Uterus (tissue), 4 donors: Measurements from ENCODE around the gene ATAD2B. TPM values are rescaled to one million over a fixed set of nuclear protein-coding genes. Genes with fewer than 3 reads are reported as not detected.

ENCODE experiments used
- DNase-seq, 2 donors: peaks; one replicate each; pipeline ENCODE4 v3.0.0-alpha.2; 2019 to 2020
- H3K27ac ChIP-seq, 2 donors: fragments of 200-600 bp; sonication (generic); 1 replicate in 1 of 2; 2 replicates in 1 of 2; pipeline ENCODE4 v1.5.1; 2016 to 2018
- H3K27me3 ChIP-seq, 2 donors: fragments of 200-600 bp; sonication (generic); one replicate each; pipeline ENCODE4 v1.5.1; 2018 to 2019; ENCODE audit warnings: control low read depth in 1 of 2
- H3K36me3 ChIP-seq, 2 donors: fragments of 200-600 bp; sonication (generic); one replicate each; pipeline ENCODE4 v1.5.1; 2019; ENCODE audit warnings: control low read depth in 1 of 2
- H3K4me1 ChIP-seq, 2 donors: fragments of 200-600 bp; sonication (generic); one replicate each; pipeline ENCODE4 v1.5.1; 2018 to 2019; ENCODE audit warnings: control low read depth in 1 of 2
- H3K4me3 ChIP-seq, 2 donors: fragments of 200-600 bp; sonication (generic); 1 replicate in 1 of 2; 2 replicates in 1 of 2; pipeline ENCODE4 v1.5.1; 2018 to 2019; ENCODE audit warnings: mild to moderate bottlenecking in 1 of 2
- H3K9me3 ChIP-seq, 2 donors: fragments of 200-600 bp; sonication (generic); one replicate each; pipeline ENCODE4 v1.5.1; 2019; ENCODE audit warnings: control low read depth in 1 of 2
- CTCF ChIP-seq, 4 experiments: fragments of 200-600 bp in 2 of 4; fragments of 450-650 bp in 2 of 4; sonication (generic) in 2 of 4; IDR thresholded peaks; one replicate each; pipeline ENCODE4 v1.5.1; 2016 to 2019; ENCODE audit warnings: antibody characterized with exemption in 4 of 4, mild to moderate bottlenecking in 2 of 4, moderate library complexity in 1 of 4
- POLR2A ChIP-seq, 2 donors: fragments of 450-650 bp; IDR thresholded peaks; one replicate each; pipeline ENCODE4 v1.6.1; 2016; ENCODE audit warnings: antibody characterized with exemption in 2 of 2, mild to moderate bottlenecking in 1 of 2, moderate library complexity in 1 of 2
- intact Hi-C: fragments of 100-400 bp; cut with DNase I; formaldehyde crosslinking; loops from one replicate; pipeline ENCODE4 v1.15.1; 2023; ENCODE audit warnings: low total_unique reads
- total RNA-seq, 4 donors: library from RNA; depleted of rRNA in 3 of 4; stranded (reverse); fragments of >200 nt in 3 of 4; gene quantifications; one replicate each; pipeline versions ENCODE4 v1.1.0 to v1.2.4, GENCODE V29; 2014 to 2023
- donor health status: DM: yes; HTN: yes; CAD: no.

ATAD2B gene
- total RNA-seq, 4 donors from 2014 or later: 14.1 to 67.5 (median 32.3) TPM

DNA sequence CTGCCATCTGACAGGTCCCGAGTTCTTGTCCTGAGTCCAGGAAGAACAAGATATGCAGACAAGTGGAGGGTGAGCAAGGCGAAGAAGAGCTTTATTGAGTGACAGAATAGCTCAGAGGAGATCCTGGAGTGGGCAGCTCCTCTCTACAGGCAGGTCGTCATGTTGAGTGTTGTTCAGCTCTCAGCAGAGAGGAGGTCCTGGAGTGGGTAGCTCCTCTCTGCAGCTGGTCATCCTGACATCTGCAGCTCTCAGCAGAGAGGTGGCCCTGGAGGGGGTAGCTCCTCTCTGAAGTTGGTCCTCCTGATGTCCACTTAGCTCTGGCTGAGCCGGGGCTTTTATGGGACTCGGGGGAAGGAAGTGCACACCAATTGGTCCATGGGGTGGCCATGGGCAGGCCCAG lies 90.4 kb downstream of the ATAD2B start:
- no peaks in the 10 kb centered on the region for H3K4me1 ChIP-seq
- H3K27ac ChIP-seq: no peak overlapping the region
- no peak for DNase-seq
- intact Hi-C loops: no loop called here
- H3K36me3 ChIP-seq: no peaks in the 10 kb centered on the region
- H3K27me3 ChIP-seq: no peaks in the 10 kb centered on the region
- H3K9me3 ChIP-seq: no peaks in the 10 kb centered on the region
- TF ChIP-seq CTCF (IDR thresholded peaks at IDR 0.05) (no peak), POLR2A (IDR thresholded peaks at IDR 0.05) (no peak)
- H3K4me3 ChIP-seq: no peak overlapping the region

GRCh38 chr2:23835988-23836387 lies 90.9 kb downstream of the ATAD2B start:
- Histone ChIP-seq H3K27ac (no peak overlapping the region), H3K9me3 (no peaks in the 10 kb centered on the region), H3K27me3 (no peaks in the 10 kb centered on the region), H3K4me1 (no peaks in the 10 kb centered on the region), H3K4me3 (no peak overlapping the region), H3K36me3 (no peaks in the 10 kb centered on the region)
- no peak for DNase-seq
- intact Hi-C loops: no loop called here
- no peak for TF ChIP-seq CTCF (IDR thresholded peaks at IDR 0.05)
- no peak for TF ChIP-seq POLR2A (IDR thresholded peaks at IDR 0.05)

DNA sequence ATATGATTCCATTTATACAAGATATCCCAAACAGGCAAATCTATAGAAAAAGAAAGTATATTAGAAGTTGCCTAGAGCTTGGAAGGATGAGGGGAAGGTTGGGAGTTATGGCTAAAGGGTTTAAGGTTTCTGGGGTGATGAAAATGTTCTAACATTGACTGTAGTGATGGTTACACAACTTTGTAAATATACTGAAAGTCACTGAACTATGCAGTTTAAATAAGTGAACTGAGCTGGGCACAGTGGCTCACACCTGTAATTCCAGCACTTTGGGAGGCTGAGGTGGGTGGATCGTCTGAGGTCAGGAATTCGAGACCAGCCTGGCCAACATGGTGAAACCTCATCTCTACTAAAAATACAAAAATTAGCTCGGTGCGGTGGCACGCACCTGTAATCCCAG lies 91.5 kb downstream of the ATAD2B start:
- intact Hi-C loops: no loop called here
- H3K36me3 ChIP-seq: no peaks in the 10 kb centered on the region
- DNase-seq: no peak
- H3K27me3 ChIP-seq: no peaks in the 10 kb centered on the region
- no peak overlapping the region for H3K27ac ChIP-seq
- no peak overlapping the region for H3K4me3 ChIP-seq
- TF ChIP-seq POLR2A (IDR thresholded peaks at IDR 0.05): no peak
- no peaks in the 10 kb centered on the region for H3K9me3 ChIP-seq
- H3K4me1 ChIP-seq: no peaks in the 10 kb centered on the region

- H3K27ac ChIP-seq: no peak overlapping the region
- intact Hi-C loops: no loop called here
- no peak for TF ChIP-seq CTCF (IDR thresholded peaks at IDR 0.05)
- TF ChIP-seq POLR2A (IDR thresholded peaks at IDR 0.05): no peak
- no peaks in the 10 kb centered on the region for H3K36me3 ChIP-seq
- DNase-seq: no peak
- H3K27me3 ChIP-seq: no peaks in the 10 kb centered on the region
- no peaks in the 10 kb centered on the region for H3K9me3 ChIP-seq
- no peaks in the 10 kb centered on the region for H3K4me1 ChIP-seq
- no peak overlapping the region for H3K4me3 ChIP-seq
Observed at GRCh38 chr2:23828986-23829385, 97.9 kb downstream of the ATAD2B start.

DNA sequence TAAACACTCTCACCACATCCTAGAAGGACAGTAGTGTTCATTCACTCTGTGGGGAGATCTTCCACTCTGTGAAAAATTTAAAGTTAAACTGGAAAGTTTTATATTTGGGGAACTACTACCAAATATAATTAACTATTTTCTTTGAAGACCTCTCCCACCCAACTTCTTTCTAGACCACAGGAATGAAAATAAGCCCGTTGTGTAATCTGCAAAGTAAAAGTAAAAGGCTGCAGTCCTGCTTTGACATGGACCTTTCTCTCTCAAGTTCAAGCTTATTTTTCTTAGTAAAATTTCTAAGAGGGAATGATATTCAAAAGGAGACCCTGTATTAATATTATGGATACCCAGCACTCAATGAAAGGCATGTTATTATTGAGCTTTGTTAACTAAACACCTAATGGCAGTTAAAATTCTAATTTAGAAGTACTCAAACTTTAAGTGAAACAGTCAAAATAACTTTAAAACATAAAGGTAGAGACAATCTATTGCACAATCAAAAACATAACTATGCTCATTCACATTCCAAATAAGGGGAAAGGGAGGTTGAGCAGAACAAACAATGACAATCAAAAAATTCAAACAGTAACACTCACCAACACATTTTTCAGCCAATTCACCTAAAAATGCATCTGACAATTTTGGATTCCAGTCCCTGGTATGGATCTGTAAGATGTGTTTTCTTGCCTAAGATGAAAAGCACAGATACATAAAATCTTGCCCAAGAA lies 98.5 kb downstream of the ATAD2B start:
- no peak for DNase-seq
- H3K27me3 ChIP-seq: no peaks in the 10 kb centered on the region
- TF ChIP-seq POLR2A (IDR thresholded peaks at IDR 0.05): no peak
- no peak for TF ChIP-seq CTCF (IDR thresholded peaks at IDR 0.05)
- no peak overlapping the region for H3K4me3 ChIP-seq
- no peak overlapping the region for H3K27ac ChIP-seq
- no peaks in the 10 kb centered on the region for H3K36me3 ChIP-seq
- intact Hi-C loops: no loop called here
- no peaks in the 10 kb centered on the region for H3K9me3 ChIP-seq
- H3K4me1 ChIP-seq: no peaks in the 10 kb centered on the region

GRCh38 chr2:23827287-23827686 lies 99.6 kb downstream of the ATAD2B start:
- no peaks in the 10 kb centered on the region for H3K9me3 ChIP-seq
- H3K27me3 ChIP-seq: no peaks in the 10 kb centered on the region
- H3K36me3 ChIP-seq: no peaks in the 10 kb centered on the region
- no peak overlapping the region for H3K4me3 ChIP-seq
- H3K27ac ChIP-seq: no peak overlapping the region
- no peaks in the 10 kb centered on the region for H3K4me1 ChIP-seq
- intact Hi-C loops: no loop called here
- TF ChIP-seq POLR2A (IDR thresholded peaks at IDR 0.05) (no peak), CTCF (IDR thresholded peaks at IDR 0.05) (no peak)
- no peak for DNase-seq
